ENCODE data around the gene KRT5. TPM values are rescaled to one million over a fixed set of nuclear protein-coding genes. Genes with fewer than 3 reads are reported as not detected.

KRT5 gene
- total RNA-seq, 1 donor from 2014 or later, result 0.51 TPM

DNA sequence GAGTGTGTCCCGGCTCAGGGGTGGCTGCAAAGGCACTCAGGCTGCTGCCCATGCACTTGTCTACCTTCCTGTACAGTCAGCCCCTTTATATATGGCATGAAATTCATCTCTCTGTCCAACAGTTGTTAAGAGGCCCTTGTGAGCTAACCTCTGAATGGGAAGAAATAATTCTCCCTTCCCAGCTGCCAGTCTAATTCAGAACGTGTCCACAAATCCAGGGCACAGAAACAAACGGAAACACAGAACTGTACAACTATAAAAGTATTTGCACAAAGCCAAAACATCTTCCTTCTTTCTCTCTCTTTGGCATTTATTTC is 849 bp downstream of the KRT5 start:
- TF ChIP-seq, protein P1, sequence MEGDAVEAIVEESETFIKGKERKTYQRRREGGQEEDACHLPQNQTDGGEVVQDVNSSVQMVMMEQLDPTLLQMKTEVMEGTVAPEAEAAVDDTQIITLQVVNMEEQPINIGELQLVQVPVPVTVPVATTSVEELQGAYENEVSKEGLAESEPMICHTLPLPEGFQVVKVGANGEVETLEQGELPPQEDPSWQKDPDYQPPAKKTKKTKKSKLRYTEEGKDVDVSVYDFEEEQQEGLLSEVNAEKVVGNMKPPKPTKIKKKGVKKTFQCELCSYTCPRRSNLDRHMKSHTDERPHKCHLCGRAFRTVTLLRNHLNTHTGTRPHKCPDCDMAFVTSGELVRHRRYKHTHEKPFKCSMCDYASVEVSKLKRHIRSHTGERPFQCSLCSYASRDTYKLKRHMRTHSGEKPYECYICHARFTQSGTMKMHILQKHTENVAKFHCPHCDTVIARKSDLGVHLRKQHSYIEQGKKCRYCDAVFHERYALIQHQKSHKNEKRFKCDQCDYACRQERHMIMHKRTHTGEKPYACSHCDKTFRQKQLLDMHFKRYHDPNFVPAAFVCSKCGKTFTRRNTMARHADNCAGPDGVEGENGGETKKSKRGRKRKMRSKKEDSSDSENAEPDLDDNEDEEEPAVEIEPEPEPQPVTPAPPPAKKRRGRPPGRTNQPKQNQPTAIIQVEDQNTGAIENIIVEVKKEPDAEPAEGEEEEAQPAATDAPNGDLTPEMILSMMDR (IDR thresholded peaks at IDR 0.05; ENCODE audit: unreplicated experiment), result no peak
- Mint-ChIP-seq H3K27me3 (ENCODE audit: low read depth) (peaks cover 17% of the 10 kb centered on the region), H3K4me3 (no peak overlapping the region), H3K27ac (no peak overlapping the region), H3K9me3 (no peaks in the 10 kb centered on the region), H3K4me1 (peaks cover 22% of the 10 kb centered on the region), H3K36me3 (no peaks in the 10 kb centered on the region)
- no peak for DNase-seq (ENCODE audit: low spot score in 2 of 2, unreplicated experiment in 2 of 2)

DNA sequence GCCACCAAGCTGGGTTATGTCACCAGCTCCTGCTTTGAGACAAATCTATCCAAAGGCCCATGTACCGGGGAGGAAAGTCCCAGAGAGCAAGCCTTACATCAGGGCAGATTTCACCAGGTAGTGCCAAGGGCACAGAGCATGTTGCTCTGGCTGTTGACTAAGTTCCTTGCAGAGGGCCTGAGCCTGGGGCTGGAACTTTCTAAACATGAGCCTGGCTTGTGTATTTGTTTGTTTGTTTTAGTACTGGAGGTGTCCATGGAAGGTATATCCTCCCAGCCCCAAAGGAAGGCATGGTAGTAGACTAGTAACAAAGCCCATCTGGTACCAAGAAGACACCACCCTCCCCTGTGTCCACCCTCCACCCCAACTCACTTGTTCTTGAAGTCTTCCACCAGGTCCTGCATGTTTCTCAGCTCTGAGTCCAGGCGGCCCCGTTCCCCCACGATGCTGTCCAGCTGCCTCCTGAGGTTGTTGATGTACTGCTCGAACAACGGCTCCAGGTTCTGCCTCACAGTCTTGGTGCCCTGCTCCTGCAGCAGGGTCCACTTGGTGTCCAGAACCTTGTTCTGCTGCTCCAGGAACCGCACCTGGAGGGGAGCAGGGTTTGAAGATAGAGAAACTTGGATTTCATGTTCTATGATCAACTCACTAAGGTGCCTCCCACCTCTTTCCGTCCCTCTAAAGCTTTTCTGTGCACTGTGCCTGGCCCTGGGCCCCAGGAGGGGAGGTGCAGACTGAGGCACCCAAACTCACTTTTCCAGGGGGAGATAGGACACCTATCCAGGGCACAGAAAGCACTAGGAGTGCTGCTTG is 1.4 kb downstream of the KRT5 start:
- Mint-ChIP-seq H3K4me3 (no peak overlapping the region), H3K9me3 (no peaks in the 10 kb centered on the region), H3K36me3 (no peaks in the 10 kb centered on the region), H3K27ac (no peak overlapping the region), H3K27me3 (ENCODE audit: low read depth) (peaks cover 22% of the 10 kb centered on the region), H3K4me1 (peaks cover 18% of the 10 kb centered on the region)
- TF ChIP-seq, protein P1 (IDR thresholded peaks at IDR 0.05; ENCODE audit: unreplicated experiment), result no peak
- no peak for DNase-seq (ENCODE audit: low spot score in 2 of 2, unreplicated experiment in 2 of 2)

GRCh38 chr12:52517888-52518287 is 2.3 kb downstream of the KRT5 start:
- H3K27ac Mint-ChIP-seq, result no peak overlapping the region

GRCh38 chr12:52517005-52517835 is 3.0 kb downstream of the KRT5 start:
- Mint-ChIP-seq H3K4me3 (no peak overlapping the region), H3K9me3 (no peaks in the 10 kb centered on the region), H3K4me1 (peaks cover 9% of the 10 kb centered on the region), H3K27me3 (ENCODE audit: low read depth) (peaks cover 32% of the 10 kb centered on the region), H3K27ac (no peak overlapping the region), H3K36me3 (no peaks in the 10 kb centered on the region)
- no peak for DNase-seq (ENCODE audit: low spot score in 2 of 2, unreplicated experiment in 2 of 2)
- TF ChIP-seq, protein P1 (IDR thresholded peaks at IDR 0.05; ENCODE audit: unreplicated experiment), result no peak

More at GRCh38 chr12:52517888-52518287, 2.3 kb downstream of the KRT5 start:
- Mint-ChIP-seq H3K36me3 (no peaks in the 10 kb centered on the region), H3K27me3 (ENCODE audit: low read depth) (peaks cover 29% of the 10 kb centered on the region), H3K4me3 (no peak overlapping the region), H3K9me3 (no peaks in the 10 kb centered on the region), H3K4me1 (peaks cover 16% of the 10 kb centered on the region)
- no peak for DNase-seq (ENCODE audit: low spot score in 2 of 2, unreplicated experiment in 2 of 2)
- TF ChIP-seq, protein P1 (IDR thresholded peaks at IDR 0.05; ENCODE audit: unreplicated experiment), result no peak

DNA sequence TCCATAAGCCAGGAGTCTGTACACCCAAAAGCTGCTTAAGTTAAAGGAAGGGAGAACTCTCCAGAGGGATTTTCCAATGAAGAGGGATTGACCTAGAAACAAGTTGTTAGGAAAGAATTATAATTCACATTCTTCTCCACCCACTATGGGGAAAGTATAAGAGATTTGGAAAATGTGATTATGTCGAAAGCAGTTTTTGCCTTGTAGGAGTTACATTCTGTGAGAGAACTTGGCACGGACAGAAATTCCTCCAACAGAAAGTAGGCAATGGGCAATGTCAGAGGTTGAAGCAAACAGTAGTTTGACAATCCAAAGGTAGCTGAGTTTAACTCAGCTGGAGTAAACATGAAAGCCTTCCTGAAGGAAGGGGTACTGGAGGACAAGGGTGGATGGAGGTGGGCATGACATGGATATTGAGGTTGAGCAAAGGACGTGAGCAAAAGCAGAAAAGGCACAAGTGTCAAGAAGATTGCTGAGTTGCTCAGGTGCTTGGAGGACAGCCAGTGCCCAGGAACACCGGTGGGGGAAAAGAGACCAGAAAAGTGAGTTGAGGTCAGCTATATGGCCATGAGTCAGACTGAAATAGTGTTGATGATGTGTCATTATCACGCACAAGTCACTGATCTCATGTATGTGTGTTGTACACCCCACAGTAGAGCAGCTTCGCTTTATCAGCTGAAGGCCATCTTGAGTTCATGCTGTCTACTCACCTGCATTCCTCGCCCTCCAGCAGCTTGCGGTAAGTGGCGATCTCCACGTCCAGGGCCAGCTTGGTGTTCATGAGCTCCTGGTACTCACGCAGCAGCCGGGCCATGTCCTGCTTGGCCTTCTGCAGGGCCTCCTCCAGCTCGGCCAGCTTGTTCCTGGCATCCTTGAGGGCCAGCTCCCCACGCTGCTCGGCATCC is 4.0 kb downstream of the KRT5 start:
- DNase-seq (ENCODE audit: low spot score in 2 of 2, unreplicated experiment in 2 of 2), result no peak
- TF ChIP-seq, protein P1 (IDR thresholded peaks at IDR 0.05; ENCODE audit: unreplicated experiment), result no peak
- Mint-ChIP-seq H3K9me3 (peaks cover 3% of the 10 kb centered on the region), H3K4me3 (no peak overlapping the region), H3K27me3 (ENCODE audit: low read depth) (peaks cover 32% of the 10 kb centered on the region), H3K27ac (no peak overlapping the region), H3K4me1 (no peaks in the 10 kb centered on the region), H3K36me3 (no peaks in the 10 kb centered on the region)

Data from mesothelial cell of epicardium (in vitro differentiated cells).